ENCODE measurements around the gene ZBTB38.

The ZBTB38 gene, protein sequence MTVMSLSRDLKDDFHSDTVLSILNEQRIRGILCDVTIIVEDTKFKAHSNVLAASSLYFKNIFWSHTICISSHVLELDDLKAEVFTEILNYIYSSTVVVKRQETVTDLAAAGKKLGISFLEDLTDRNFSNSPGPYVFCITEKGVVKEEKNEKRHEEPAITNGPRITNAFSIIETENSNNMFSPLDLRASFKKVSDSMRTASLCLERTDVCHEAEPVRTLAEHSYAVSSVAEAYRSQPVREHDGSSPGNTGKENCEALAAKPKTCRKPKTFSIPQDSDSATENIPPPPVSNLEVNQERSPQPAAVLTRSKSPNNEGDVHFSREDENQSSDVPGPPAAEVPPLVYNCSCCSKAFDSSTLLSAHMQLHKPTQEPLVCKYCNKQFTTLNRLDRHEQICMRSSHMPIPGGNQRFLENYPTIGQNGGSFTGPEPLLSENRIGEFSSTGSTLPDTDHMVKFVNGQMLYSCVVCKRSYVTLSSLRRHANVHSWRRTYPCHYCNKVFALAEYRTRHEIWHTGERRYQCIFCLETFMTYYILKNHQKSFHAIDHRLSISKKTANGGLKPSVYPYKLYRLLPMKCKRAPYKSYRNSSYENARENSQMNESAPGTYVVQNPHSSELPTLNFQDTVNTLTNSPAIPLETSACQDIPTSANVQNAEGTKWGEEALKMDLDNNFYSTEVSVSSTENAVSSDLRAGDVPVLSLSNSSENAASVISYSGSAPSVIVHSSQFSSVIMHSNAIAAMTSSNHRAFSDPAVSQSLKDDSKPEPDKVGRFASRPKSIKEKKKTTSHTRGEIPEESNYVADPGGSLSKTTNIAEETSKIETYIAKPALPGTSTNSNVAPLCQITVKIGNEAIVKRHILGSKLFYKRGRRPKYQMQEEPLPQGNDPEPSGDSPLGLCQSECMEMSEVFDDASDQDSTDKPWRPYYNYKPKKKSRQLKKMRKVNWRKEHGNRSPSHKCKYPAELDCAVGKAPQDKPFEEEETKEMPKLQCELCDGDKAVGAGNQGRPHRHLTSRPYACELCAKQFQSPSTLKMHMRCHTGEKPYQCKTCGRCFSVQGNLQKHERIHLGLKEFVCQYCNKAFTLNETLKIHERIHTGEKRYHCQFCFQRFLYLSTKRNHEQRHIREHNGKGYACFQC (N-terminal part only)

GRCh38 chr3:141368062-141368924, at the start of gene ZBTB38:
Gene ZBTB38 (plus strand): TSS chr3:141368504. CDS start chr3:141442389, 73,885 bp downstream.
- WGBS (ENCODE audit: insufficient coverage, insufficient read length), result no CpG with 5 or more reads among the region's 26 CpGs
- Histone ChIP-seq H3K27ac (ENCODE audit: low read length) (no peak within 1 kb of the TSS), H3K36me3 (ENCODE audit: control insufficient read depth, insufficient read depth, low read length) (no peaks in the 10 kb centered on the region), H3K27me3 (ENCODE audit: control insufficient read depth, insufficient read depth, low read length) (no peaks in the 10 kb centered on the region), H3K4me1 (ENCODE audit: control insufficient read depth, insufficient read depth, low read length) (peaks cover 2% of the 10 kb centered on the region; the same call in 1 of the 2 replicates), H3K4me3 (ENCODE audit: low read length) (no peak within 1 kb of the TSS), H3K9me3 (ENCODE audit: control insufficient read depth, insufficient read depth, low read length) (no peaks in the 10 kb centered on the region)
- peak; percentile 64 for DNase-seq (ENCODE audit: low read depth, low spot score)

- Histone ChIP-seq H3K27me3 (ENCODE audit: control insufficient read depth, insufficient read depth, low read length) (no peaks in the 10 kb centered on the region), H3K27ac (ENCODE audit: low read length) (no peak overlapping the region)
- DNase-seq (ENCODE audit: low read depth, low spot score), result no peak
Observed at GRCh38 chr3:141320399-141321108, 47.8 kb upstream of the ZBTB38 start.

GRCh38 chr3:141321109-141321497, 47.2 kb upstream of the ZBTB38 start:
- Histone ChIP-seq H3K9me3 (ENCODE audit: control insufficient read depth, insufficient read depth, low read length) (no peaks in the 10 kb centered on the region), H3K4me1 (ENCODE audit: control insufficient read depth, insufficient read depth, low read length) (no peaks in the 10 kb centered on the region), H3K4me3 (ENCODE audit: low read length) (no peak overlapping the region), H3K27me3 (ENCODE audit: control insufficient read depth, insufficient read depth, low read length) (no peaks in the 10 kb centered on the region), H3K27ac (ENCODE audit: low read length) (no peak overlapping the region), H3K36me3 (ENCODE audit: control insufficient read depth, insufficient read depth, low read length) (no peaks in the 10 kb centered on the region)
- DNase-seq (ENCODE audit: low read depth, low spot score), result no peak
- no CpG with 5 or more reads among the region's 1 CpG for WGBS (ENCODE audit: insufficient coverage, insufficient read length)

More at GRCh38 chr3:141320399-141321108, 47.8 kb upstream of the ZBTB38 start:
- Histone ChIP-seq H3K36me3 (ENCODE audit: control insufficient read depth, insufficient read depth, low read length) (no peaks in the 10 kb centered on the region), H3K4me3 (ENCODE audit: low read length) (no peak overlapping the region), H3K4me1 (ENCODE audit: control insufficient read depth, insufficient read depth, low read length) (no peaks in the 10 kb centered on the region), H3K9me3 (ENCODE audit: control insufficient read depth, insufficient read depth, low read length) (no peaks in the 10 kb centered on the region)

- no peaks in the 10 kb centered on the region for H3K27me3 ChIP-seq (ENCODE audit: control insufficient read depth, insufficient read depth, low read length)
- H3K9me3 ChIP-seq (ENCODE audit: control insufficient read depth, insufficient read depth, low read length), result no peaks in the 10 kb centered on the region
- no peak overlapping the region for H3K27ac ChIP-seq (ENCODE audit: low read length)
- no peaks in the 10 kb centered on the region for H3K4me1 ChIP-seq (ENCODE audit: control insufficient read depth, insufficient read depth, low read length)
- no peaks in the 10 kb centered on the region for H3K36me3 ChIP-seq (ENCODE audit: control insufficient read depth, insufficient read depth, low read length)
- H3K4me3 ChIP-seq (ENCODE audit: low read length), result no peak overlapping the region
- WGBS (ENCODE audit: insufficient coverage, insufficient read length), result no CpG with 5 or more reads among the region's 4 CpGs
- DNase-seq (ENCODE audit: low read depth, low spot score), result no peak
Observed at GRCh38 chr3:141323936-141324704, 44.2 kb upstream of the ZBTB38 start.

- Histone ChIP-seq H3K27me3 (ENCODE audit: control insufficient read depth, insufficient read depth, low read length) (no peaks in the 10 kb centered on the region), H3K27ac (ENCODE audit: low read length) (no peak overlapping the region), H3K4me1 (ENCODE audit: control insufficient read depth, insufficient read depth, low read length) (no peaks in the 10 kb centered on the region)
Observed at GRCh38 chr3:141326123-141326522, 42.2 kb upstream of the ZBTB38 start.

DNA sequence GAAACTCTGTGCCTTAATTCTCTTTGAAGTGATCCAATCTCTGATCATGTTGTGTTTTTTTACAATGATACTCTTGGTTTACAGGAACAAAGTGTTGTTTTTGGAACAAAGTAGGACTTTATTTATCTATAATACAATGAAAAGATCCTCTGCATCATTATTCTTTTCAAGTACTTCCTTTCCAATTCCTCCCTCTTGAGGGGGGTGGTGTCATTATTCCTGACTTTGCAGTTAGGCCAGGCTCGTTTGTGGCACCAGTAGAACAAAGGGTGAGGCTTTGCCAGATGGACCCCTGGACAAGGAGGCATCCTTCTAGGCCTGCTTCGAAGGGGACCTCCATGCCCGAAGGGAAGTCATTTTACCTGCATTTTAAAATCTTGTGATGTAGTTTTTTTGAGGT, 41.7 kb upstream of the ZBTB38 start:
- Histone ChIP-seq H3K9me3 (ENCODE audit: control insufficient read depth, insufficient read depth, low read length) (no peaks in the 10 kb centered on the region), H3K4me3 (ENCODE audit: low read length) (no peak overlapping the region), H3K27ac (ENCODE audit: low read length) (no peak overlapping the region), H3K4me1 (ENCODE audit: control insufficient read depth, insufficient read depth, low read length) (no peaks in the 10 kb centered on the region), H3K27me3 (ENCODE audit: control insufficient read depth, insufficient read depth, low read length) (no peaks in the 10 kb centered on the region), H3K36me3 (ENCODE audit: control insufficient read depth, insufficient read depth, low read length) (no peaks in the 10 kb centered on the region)
- WGBS (ENCODE audit: insufficient coverage, insufficient read length), result no CpG with 5 or more reads among the region's 3 CpGs
- DNase-seq (ENCODE audit: low read depth, low spot score), result no peak

More at GRCh38 chr3:141326123-141326522, 42.2 kb upstream of the ZBTB38 start:
- no peaks in the 10 kb centered on the region for H3K36me3 ChIP-seq (ENCODE audit: control insufficient read depth, insufficient read depth, low read length)
- H3K4me3 ChIP-seq (ENCODE audit: low read length), result no peak overlapping the region
- DNase-seq (ENCODE audit: low read depth, low spot score), result no peak
- H3K9me3 ChIP-seq (ENCODE audit: control insufficient read depth, insufficient read depth, low read length), result no peaks in the 10 kb centered on the region

DNA sequence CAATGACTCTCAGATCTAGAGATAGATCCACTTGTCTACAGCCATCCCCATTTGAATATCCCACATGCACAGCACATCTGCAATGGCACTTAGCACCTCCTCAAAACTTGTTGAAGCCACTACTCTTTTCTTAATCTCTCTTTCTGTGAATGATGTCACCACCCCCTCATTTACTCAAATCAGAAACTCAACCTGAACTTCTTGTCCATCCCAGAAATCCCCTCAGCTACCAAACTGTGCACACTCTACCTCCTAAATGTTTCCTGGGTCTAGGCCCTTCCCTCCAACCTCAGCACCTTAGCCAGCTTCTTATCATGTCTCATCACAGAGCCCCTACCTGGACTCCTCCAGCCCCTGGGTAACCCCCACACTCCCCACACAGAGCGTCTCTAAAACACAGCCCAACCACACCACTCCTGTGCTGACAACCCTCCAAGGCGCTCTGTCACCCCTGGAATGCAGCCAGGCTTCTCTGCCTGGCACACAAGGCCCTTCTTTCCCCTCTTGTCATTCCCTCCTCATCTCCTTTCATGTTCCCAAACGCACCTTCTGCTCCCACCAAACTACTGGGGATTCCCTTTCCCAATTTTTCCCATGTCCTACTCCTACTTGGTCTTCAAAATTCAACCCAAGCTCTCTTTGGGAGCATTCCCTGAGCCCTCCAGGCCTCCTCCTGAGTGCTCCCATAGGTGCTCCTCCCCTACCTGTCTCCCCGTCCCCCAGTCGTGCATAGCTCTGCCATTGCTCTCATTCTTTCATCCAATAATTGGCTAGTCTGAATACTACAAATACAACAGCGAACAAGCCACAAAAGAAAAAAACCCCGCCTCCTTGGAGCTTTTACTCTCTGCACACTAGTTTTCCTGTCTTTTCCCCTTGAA, 39.8 kb upstream of the ZBTB38 start:
- H3K4me1 ChIP-seq (ENCODE audit: control insufficient read depth, insufficient read depth, low read length), result no peaks in the 10 kb centered on the region
- DNase-seq (ENCODE audit: low read depth, low spot score), result no peak
- WGBS (ENCODE audit: insufficient coverage, insufficient read length), result no CpG with 5 or more reads among the region's 7 CpGs
- H3K27me3 ChIP-seq (ENCODE audit: control insufficient read depth, insufficient read depth, low read length), result no peaks in the 10 kb centered on the region
- no peak overlapping the region for H3K27ac ChIP-seq (ENCODE audit: low read length)
- no peak overlapping the region for H3K4me3 ChIP-seq (ENCODE audit: low read length)
- no peaks in the 10 kb centered on the region for H3K9me3 ChIP-seq (ENCODE audit: control insufficient read depth, insufficient read depth, low read length)
- no peaks in the 10 kb centered on the region for H3K36me3 ChIP-seq (ENCODE audit: control insufficient read depth, insufficient read depth, low read length)

DNA sequence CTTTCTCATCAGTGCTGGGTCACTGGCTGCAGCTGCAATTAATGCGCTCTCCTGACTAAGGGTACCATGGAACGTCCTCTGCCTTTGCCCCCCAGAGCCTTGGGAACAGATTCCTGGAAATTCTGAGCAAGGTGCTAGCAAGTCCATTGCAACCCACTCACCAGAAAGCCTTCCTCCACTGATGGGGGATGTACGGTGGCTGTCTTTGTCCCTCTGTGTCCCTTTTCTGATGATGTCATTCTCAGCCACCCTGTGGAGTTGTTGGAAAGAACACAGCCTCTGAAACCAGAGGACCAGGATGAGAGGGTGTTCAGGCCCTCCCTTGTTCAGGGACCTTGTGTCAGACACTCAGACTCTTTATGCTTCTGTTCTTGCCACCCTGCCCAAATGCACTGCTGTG, 38.1 kb upstream of the ZBTB38 start:
- no peak overlapping the region for H3K4me3 ChIP-seq (ENCODE audit: low read length)
- no peak for DNase-seq (ENCODE audit: low read depth, low spot score)
- no CpG with 5 or more reads among the region's 3 CpGs for WGBS (ENCODE audit: insufficient coverage, insufficient read length)
- H3K36me3 ChIP-seq (ENCODE audit: control insufficient read depth, insufficient read depth, low read length), result no peaks in the 10 kb centered on the region
- H3K27me3 ChIP-seq (ENCODE audit: control insufficient read depth, insufficient read depth, low read length), result no peaks in the 10 kb centered on the region
- H3K27ac ChIP-seq (ENCODE audit: low read length), result no peak overlapping the region
- H3K9me3 ChIP-seq (ENCODE audit: control insufficient read depth, insufficient read depth, low read length), result no peaks in the 10 kb centered on the region
- H3K4me1 ChIP-seq (ENCODE audit: control insufficient read depth, insufficient read depth, low read length), result 0 out of 2 replicates have a peak, but pooled peaks cover 3% of the 10 kb centered on the region
